ENCODE results near the gene MZT2B.
"Not testable (repeated sequence)": the region's sequence is repeated elsewhere in the genome, so short reads cannot be mapped to it uniquely, and the experiment has no call there.

The MZT2B gene

DNA sequence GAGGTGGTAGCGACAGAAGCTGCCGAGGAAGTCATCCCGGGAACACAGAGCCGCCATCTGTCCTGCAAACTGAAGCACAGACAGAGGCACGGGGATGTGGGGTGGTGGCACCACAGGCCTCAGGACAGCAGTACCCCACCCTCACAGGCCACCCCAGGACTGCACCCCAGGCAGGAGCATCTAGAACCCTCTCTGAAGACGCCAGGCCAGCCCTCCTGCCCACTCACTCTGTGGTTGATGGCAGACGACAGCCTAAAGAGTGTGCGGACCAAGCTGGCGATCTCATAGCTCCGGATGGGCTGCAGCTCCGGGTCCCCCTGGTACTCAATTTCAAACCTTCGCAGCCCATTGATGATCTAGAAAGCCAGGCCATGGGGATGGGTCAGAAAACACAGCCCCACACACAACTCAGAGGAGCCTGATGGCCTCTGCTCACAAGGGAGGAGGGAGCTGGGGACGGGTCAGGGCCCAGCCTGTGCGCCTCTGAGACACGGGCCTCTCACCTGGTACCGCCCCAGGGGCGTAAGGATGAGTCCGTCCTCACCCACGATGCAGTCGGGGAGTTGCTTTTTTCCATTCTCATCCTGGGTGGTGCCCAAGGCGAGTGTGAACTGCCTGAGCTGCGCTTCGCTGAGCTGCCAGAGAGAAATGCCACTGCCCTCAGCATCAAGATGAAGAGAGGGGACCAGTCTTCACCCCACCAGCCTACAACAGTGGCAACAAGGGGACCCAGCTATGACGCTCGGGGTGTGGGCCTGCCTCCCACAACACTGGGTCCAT lies 29.1 kb upstream of the MZT2B start:
- DNase-seq, result no peak

DNA sequence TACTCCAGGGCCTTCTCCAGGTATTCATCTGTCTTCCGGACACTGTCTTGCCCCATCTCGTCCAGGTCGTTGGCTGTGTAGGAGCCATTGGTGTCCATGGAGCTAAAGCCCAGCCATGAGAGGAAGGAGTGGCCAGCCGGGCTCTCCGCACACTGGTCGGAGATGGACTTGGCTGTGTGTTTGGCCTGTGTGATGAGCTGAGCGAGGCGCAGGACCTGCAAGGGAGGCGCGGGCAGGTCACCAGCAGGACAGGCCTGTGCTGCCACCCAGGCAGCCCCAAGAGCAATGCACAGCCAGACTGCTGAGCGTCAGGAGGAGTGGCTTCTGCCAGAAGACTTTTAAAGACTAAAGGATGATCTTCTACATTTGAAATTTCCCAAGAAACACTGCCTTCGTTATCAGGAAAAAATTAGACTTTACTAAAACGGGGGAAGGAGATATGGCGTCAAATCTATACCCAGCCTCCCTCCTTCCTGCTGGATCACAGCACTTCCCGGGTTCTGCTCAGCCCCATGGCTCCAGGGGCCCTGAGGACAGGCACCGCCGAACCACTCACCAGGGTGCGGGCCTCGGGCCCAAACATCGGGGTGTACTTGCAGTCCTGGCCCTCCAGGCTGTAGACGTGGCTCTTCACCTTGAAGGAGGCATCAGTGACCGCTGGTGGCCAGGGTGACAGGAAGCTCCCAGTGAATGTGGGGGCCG lies 28.2 kb upstream of the MZT2B start:
- not testable (repeated sequence) for DNase-seq

DNA sequence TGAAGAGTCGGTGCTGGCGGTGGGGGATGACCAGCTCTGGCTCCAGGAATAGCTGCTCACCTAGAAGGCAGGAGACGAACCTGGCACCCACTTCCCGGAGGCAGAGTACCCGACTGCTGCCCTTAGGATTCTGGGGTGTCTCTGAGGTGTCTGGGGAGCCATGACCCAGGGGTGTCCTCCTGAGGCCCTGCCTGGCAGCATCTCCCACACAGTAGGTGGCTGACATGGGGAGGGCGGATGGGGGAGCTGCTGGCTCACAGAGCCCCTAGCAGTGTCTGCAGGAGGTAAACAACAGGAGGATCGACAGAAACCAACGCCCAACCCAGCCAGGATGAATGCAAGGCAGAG lies 27.7 kb upstream of the MZT2B start:
- not testable (repeated sequence) for DNase-seq

DNA sequence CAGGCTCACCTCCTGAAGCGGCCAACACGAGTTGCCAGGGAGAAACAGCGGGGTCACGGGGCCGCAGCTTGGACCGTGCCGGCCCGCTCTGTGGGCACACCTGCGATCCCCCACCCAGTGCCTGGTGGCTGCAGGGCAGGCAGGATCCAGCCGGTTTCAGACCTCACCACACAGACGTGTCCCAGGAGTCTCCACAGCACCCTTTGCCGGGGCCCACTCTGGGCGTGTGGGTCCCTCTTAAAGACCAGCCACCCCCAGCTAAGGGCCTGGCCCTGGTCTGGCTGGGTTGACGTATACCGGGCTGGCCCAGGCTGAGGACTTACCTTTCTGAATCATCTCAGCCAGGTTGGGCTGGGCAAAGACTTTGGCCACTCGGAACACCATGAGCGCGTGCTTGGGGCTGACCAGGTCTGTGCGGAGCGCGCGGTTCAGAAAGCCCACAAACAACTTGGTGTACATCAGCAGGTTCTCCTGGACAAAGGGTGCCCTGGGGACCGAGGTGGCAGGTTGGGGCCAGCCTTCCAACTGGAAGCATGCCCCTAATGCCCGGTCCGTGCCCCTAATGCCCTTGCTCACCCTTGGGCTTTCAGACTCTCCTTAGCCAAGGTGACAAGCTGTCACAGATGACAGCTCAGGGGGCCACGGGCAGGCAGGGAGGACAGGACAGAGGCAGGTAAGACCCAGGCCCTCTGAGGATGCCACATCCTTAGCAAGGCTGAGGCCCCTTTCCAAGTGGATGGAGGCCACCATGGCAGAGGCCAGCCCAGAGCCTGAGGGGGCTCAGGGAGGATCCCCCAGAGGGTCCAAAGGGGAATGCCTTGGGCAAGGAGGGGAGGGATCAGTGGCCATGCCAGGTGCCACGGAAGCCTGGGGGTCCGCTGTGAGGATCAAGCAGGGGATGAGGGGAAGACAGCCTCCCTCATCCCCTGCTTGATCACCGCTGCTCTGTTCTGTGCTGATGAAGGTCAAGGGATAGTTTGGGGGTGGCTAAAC lies 27.0 kb upstream of the MZT2B start:
- no peak for DNase-seq

DNA sequence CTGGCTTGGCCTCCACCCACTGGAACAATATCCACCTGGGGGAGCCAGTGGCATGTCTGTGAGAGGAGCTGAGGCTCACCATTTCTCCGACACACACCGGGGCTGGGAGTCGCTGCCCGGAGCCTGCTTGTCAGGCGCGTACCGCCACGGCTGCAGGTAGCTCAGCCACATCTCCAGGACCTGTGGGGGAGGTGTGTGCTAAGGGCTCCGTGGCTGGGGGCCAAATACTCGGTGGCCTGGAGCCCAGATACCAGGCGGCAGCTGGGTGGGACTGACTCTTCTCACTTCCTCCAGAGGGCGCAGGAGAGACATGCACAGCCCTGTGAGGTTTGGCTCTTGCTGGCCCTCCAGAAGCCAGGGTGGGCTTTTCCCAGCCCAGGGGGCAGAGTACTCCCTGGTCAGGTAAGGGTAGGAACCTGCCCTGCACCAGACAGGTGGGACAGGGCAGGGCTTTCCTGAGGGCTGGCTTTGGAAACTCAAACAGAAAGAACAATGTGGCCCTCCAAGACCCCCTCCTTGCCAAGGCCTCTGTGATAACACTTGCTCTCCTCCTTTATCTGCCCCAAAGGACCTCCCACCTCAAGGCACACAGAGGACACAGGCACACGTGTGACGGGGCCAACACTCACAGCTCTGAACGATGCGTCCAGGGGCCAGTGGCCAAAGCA lies 26.0 kb upstream of the MZT2B start:
- peak; percentile 14 for DNase-seq

DNA sequence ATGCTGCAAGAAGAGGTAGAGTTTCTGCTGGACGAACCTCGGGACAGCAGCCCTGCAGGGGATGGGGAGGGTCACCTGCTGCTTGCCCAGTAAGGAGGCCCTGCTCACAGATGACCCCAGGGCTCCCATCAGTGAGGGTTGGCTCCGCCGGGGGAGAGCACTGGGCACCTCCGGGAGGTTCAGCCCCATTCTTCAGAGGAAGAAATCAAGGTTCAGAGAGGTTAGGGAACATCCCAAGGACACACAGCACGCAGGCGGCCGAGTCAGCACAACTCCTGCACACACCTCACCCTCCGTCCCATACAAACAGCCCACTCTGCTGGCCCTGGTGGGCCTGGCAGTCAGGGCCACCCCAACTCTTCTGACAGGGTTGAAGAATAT lies 25.4 kb upstream of the MZT2B start:
- no peak for DNase-seq

DNA sequence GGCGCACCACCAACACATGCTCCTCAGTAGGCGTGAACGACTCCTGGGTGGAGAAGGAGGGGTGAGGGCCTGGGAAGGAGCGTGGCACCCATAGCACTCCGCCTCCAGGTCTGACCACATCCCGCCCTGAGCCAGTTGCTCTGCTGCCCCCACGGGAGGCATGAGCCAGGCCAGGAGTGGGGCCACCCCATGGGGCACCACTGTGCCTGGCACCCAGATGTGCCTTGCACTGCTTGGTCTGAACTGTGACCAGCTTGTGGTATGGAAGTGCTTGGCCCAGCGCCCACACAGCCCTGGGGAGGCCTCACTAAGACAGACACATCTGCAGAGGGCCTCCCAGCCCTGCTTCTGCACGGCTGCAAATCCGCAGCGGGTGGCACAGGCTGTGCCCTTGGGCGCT lies 24.7 kb upstream of the MZT2B start:
- not testable (repeated sequence) for DNase-seq

DNA sequence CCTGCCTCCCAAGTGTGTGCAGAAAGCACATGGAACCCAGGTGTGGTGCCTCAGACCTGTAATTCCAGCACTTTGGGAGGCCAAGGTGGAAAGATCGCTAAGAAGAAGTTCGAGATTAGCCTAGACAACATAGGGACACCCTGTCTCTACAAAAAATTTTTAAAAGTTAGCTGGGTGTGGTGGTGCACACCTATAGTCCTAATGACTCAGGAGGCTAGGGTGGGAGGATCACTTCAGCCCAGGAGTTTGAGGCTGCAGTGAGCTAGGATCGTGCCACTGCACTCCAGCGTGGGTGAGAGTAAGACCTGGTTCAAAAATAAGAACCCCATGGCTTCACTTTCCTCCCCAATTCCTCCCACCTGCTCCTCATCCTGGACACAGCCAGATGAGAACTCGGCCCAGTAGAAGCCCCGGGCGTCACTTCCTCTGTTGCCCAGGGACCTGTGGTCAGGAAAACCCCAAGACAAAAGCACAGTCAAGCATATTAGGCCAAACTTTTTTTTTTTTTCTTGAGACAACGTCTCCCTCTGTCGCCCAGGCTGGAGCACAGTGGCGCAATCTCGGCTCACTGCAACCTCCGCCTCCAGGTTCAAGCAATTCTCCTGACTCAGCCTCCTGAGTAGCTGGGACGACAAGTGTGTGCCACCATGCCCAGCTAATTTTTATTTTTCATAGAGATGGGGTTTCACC lies 24.1 kb upstream of the MZT2B start:
- DNase-seq, result peak; percentile 12

DNA sequence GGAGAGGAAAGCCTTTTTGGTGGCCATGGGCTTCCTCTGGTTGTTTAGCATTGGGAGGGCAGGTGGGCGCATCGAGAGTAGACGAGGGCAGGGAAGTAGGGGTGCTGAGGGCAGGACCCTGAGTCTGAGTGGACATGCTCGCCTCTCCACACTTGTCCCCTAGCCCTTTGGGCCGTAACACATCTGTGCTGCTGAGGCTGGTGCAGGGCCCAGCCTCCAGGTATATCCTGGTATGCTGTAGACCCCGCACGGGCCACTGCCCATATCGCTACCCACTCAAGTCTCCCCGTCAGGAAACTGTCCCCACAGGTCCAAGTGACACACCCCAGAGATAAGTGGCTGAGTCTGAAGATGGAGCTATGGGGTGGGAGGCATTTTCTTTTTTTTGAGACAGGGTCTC lies 23.4 kb upstream of the MZT2B start:
- no peak for DNase-seq

DNA sequence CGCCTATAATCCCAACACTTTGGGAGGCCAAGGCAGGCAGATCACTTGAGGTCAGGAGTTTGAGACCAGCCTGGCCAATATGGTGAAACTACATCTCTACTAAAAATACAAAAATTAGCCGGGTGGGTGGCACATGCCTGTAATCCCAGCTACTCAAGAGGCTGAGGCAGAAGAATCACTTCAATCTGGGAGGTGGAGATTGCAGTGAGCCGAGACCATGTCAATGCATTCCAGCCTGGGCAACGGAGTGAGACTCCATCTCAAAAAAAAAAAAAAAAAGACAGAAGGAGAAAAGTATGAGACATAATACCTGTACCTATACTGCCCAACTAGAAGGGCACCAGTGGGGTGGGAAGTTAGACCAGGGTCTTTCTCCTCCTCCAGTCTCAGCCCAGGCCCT lies 22.7 kb upstream of the MZT2B start:
- DNase-seq, result not testable (repeated sequence)

DNA sequence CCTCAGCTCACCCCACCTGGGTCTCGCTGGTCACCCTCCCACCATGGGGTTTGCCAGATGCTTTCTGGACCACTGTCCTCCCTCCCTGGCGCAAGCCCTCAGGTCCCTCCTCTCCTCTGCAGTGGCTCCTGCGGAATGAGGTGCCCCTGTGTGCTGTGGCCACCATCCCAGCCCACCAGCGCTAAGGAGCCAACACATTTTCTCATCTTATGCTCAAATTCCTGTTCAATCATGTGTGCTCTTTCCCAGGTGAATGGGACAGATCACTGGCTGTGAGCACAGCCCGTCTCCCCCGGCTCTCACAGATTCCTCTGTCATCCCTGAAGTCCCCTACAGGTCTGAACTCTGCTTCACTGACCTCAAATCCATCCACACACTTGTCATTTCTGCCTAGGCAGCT lies 21.9 kb upstream of the MZT2B start:
- DNase-seq, result no peak

DNA sequence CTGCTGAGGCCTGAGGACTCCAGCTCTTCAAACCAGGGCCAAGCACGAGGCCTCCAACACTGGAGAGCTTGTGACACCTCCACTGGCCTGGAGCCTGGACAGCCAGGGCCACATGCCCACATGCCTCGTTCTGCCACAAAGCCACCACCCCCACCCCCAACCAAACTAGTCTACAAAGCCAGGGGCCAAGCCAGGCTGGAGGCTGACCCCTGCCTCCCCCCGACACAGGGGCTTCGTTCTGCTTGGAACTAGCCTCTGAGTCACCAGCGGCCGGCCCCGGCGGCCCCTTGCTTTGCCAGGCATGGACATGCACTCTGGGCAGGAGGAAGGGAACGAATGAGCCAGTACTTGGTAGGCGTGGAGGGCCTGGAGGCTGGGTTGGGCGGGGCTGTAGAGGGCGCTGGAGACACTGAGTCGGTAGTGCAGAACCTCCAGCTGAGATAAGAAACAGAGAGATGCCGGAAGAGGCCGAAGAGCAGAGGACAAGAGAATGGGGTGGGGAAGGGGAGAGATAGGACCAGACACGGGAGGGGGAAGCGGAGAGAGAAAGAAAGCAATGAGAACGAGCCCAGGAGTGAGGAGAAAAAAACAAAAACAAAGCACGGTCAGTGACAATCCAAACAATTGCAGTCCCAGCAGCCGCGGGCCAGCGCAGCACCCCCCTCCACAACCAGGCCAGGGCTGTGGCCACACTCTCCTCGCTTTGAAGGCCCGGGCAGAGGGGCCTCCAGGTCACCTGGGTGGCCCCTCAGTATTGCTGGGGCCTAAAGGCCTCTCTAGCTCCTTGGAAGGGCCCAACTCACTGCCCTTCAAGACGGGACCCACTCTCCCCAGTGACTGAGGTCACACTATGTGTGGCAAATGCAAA lies 21.0 kb upstream of the MZT2B start:
- DNase-seq, result not testable (repeated sequence)

DNA sequence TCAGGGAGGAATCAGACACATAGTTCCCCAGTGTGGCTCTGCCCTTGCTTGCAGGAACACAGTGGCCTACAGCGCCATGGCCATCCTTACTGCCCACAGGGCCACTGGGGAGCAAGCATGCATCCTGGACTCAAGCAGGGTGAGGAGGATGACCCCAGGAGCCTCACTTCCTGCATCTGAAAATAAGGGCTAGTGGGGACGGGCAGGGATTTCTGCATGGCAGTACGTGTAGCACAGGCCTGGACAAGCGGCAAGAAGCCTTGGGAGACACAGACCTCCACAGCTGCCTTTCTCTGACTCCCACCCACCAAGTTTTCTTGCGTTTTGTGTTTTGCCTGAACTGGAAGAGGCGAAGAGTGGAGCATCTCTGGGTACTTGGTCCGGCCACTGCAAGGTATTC lies 19.6 kb upstream of the MZT2B start:
- DNase-seq, result not testable (repeated sequence)

DNA sequence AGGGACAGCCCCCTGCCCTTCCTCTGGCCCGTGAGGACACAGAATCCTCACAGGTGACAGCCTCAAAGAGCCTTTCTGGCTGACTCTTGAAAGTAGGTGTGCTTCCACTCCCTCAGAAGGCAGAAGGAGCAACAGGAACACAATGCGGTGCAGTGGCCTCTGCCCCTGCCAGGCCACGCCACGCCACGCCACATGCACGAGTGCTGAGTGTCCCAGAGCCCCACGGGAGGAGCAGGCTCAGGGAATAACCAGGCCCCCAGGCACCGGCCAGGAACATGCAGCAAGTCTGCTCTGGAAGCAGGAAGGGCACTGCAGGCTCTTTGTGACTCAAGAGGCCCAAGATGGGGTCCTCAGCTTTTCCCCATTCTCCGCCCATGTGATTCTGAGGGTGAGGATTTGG lies 19.1 kb upstream of the MZT2B start:
- no peak for DNase-seq

DNA sequence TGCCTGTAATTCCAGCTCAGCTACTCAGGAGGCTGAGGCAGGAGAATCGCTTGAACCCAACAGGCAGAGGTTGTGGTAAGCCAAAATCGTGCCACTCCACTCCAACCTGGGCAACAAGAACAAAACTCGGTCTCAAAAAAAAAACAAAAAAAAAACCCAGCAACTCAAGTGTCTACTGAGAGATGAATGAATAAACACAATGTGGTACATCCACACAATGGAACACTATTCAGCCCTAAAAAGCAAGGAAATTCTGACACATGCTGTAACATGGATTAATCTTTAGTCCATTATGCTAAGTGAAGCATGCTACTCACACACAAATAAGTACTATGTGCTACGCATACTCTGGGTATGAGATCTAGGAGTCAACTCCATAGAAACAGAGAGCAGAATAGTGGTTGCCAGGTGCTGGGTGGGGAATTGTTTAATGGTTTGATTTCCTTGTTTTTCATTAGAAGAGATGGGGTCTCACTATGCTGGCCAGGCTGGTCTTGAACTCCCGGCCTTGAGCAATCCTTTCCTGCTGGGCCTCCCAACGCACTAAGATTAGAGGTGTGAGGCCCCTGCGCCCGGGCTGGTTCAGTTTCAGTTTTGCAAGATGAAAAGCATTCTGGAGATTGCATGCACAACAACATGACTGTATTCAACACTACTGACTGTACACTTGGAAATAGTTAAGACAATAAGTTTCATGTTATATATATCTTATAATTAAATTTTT lies 16.6 kb upstream of the MZT2B start:
- DNase-seq, result no peak

DNA sequence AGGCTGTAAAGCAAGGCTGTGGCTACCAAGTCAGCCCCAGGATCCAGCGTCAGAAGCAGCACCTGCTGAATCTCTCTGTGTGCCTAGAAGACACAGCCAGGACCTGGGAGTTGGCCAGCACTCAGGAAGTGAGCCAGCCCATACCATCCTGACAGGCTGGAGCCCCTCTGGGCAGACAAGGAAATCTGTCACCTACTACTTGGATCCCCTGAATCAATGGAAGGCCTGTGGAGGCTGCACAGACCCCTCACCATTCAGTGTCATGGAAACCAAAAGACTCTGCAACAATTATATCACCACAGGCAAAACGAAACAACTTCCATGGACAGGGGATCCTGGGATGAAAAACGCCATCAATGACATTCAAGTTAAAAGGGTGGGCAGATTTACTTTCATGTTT lies 15.5 kb upstream of the MZT2B start:
- DNase-seq, result not testable (repeated sequence)

DNA sequence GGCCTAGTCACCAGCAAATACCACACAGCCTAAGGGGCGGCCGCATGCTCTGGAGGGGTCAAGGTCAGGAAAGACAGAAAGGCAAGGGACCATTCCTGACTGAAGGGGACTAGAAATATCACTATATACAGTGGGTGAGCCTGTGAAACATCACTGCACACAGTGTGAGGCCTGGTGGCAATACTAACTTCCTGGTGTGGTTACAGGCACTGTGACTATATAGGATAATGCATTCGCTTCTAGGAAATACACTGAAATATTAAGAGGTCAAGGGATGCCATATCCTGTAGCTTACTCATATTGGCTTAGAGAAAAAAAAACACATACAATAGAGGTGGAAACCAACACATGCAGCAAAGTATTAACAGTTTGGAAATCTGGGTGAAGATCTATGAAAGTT lies 12.9 kb upstream of the MZT2B start:
- not testable (repeated sequence) for DNase-seq

DNA sequence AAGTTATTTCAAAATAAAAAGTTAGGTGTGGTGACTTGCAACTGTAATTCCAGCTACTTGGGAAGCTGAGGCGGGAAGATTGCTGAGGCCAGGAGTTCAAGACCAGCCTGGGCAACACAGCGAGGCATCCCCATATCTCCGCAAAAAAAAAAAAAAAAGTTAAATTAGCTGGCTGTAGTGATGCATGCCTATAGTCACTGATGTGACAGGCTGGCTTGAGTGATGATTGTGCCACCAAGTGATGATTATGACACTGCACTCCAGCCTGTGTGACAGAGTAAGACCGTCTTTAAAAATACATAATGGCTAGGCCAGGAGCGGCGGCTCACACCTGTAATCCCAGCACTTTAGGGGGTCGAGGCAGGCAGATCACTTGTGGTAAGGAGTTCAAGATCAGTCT lies 12.2 kb upstream of the MZT2B start:
- DNase-seq, result no peak

DNA sequence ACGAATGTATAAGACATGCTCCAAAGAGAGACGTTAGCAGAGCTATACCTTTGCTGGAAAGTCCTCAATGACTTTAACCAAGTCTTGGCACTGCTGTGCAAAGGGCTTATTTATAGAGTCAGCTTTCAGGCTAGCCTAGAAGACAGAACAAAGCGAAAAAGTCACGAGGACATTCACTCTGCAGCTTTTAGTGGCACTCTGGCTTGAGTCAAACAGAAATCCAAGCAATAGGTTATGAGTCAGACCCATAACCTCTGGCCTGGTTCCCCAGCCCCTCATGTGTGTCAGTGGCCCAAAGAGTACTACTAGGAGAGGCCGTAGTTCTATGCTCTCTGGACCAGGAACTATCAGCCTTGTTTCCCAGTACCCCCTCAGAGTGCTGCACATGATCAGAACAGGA lies 7.2 kb upstream of the MZT2B start:
- DNase-seq, result not testable (repeated sequence)
